BJ (cell line): Measurements from ENCODE around the gene CTNND2. TPM values are rescaled to one million over a fixed set of nuclear protein-coding genes. Genes with fewer than 3 reads are reported as not detected.

Experiments used
- CTCF ChIA-PET: fragments of 350-600 bp; formaldehyde crosslinking; extraction: SDS; loops from one replicate; lab custom pipeline; 2021; ENCODE audit warnings: antibody characterized with exemption, inconsistent platforms; lab: Yijun Ruan, JAX
- POLR2A ChIA-PET: fragments of 300-600 bp; sonication (Branson Sonifier 250); formaldehyde crosslinking; extraction: SDS; loops from one replicate; lab custom pipeline; 2021; ENCODE audit warnings: antibody characterized with exemption; lab: Charles Lee
- DNase-seq: peaks from one replicate; pipeline ENCODE4 v3.0.0-alpha.2; 2011; ENCODE audit warnings: low read depth
- H3K27me3 ChIP-seq: 2 replicates; pipeline ENCODE4 v1.6.0; 2011; ENCODE audit warnings: low read length; ENCODE audit not compliant: control insufficient read depth, insufficient read depth
- H3K36me3 ChIP-seq: 2 replicates; pipeline ENCODE4 v1.5.1; 2011; ENCODE audit warnings: low read length; ENCODE audit not compliant: control insufficient read depth, insufficient read depth
- H3K4me3 ChIP-seq: 2 replicates; pipeline ENCODE4 v1.5.1; 2011; ENCODE audit warnings: low read depth, mild to moderate bottlenecking, control low read depth, low read length
- CTCF ChIP-seq: IDR thresholded peaks from 2 replicates; pipeline ENCODE4 v1.5.1; 2011; ENCODE audit warnings: low read depth, mild to moderate bottlenecking, control low read depth, inconsistent platforms, low read length, moderate library complexity; ENCODE audit not compliant: insufficient read depth
- polyA plus RNA-seq: library from polyadenylated mRNA; depleted of rRNA; stranded (reverse); fragments of >200 nt; gene quantifications from 2 replicates; pipeline ENCODE4 v1.2.3, GENCODE V29; 2011

Gene CTNND2
- polyA plus RNA-seq, 1 experiment, result not detected

- CTCF ChIA-PET, result interaction anchor here (2.1 kb wide), 1 partner anchor 9 kb away, joined by 7 read pairs; no protein-coding TSS in a partner anchor
Observed at GRCh38 chr5:10989577-10990263, 914.5 kb downstream of the CTNND2 start.

GRCh38 chr5:10988622-10989021, 915.6 kb downstream of the CTNND2 start:
- CTCF ChIA-PET, result interaction anchor here (2.1 kb wide), 1 partner anchor 10 kb away, joined by 7 read pairs; no protein-coding TSS in a partner anchor
- TF ChIP-seq CTCF, result no peak
- Histone ChIP-seq H3K4me3 (no peak overlapping the region), H3K36me3 (no peaks in the 10 kb centered on the region), H3K27me3 (peaks cover 18% of the 10 kb centered on the region)
- POLR2A ChIA-PET, result no interaction called here
- no peak for DNase-seq

More at GRCh38 chr5:10989577-10990263, 914.5 kb downstream of the CTNND2 start:
- H3K4me3 ChIP-seq, result no peak overlapping the region
- DNase-seq, result no peak
- no peak for TF ChIP-seq CTCF
- no peaks in the 10 kb centered on the region for H3K36me3 ChIP-seq
- H3K27me3 ChIP-seq, result peaks cover 18% of the 10 kb centered on the region
- POLR2A ChIA-PET, result no interaction called here

- CTCF ChIA-PET, result interaction anchor here (0.6 to 2.1 kb wide), 6 partner anchors 9 to 195 kb away, joined by 3 to 8 read pairs (median 4); no protein-coding TSS in a partner anchor
- H3K36me3 ChIP-seq, result no peaks in the 10 kb centered on the region
- peak; percentile 61 for TF ChIP-seq CTCF
- H3K4me3 ChIP-seq, result no peak overlapping the region
- POLR2A ChIA-PET, result no interaction called here
- H3K27me3 ChIP-seq, result peaks cover 18% of the 10 kb centered on the region
- no peak for DNase-seq
Observed at GRCh38 chr5:10987925-10988504, 916.2 kb downstream of the CTNND2 start.

- Histone ChIP-seq H3K36me3 (no peaks in the 10 kb centered on the region), H3K4me3 (no peak overlapping the region), H3K27me3 (peaks cover 18% of the 10 kb centered on the region)
- CTCF ChIA-PET, result interaction anchor here (0.6 to 2.1 kb wide), 7 partner anchors 9 to 196 kb away, joined by 3 to 8 read pairs (median 4); no protein-coding TSS in a partner anchor
- no peak for TF ChIP-seq CTCF
- DNase-seq, result no peak
- POLR2A ChIA-PET, result no interaction called here
Observed at GRCh38 chr5:10987276-10987924, 916.8 kb downstream of the CTNND2 start.

GRCh38 chr5:10985721-10986110, 918.5 kb downstream of the CTNND2 start:
- ChIA-PET POLR2A (no interaction called here), CTCF (interaction anchor here (1.3 to 2.0 kb wide), 2 partner anchors 16 to 197 kb away, joined by 3 to 4 read pairs; no protein-coding TSS in a partner anchor)
- no peak for TF ChIP-seq CTCF
- no peak for DNase-seq
- peaks cover 16% of the 10 kb centered on the region for H3K27me3 ChIP-seq
- H3K36me3 ChIP-seq, result no peaks in the 10 kb centered on the region
- no peak overlapping the region for H3K4me3 ChIP-seq
